Endothelial cell of umbilical vein (primary cell): ENCODE results near the gene SETBP1. TPM values are rescaled to one million over a fixed set of nuclear protein-coding genes. Genes with fewer than 3 reads are reported as not detected.

Source experiments
- BruUV-seq: library from RNA; stranded (reverse); fragments of 400-500 nt; replicated peaks from 2 replicates; lab custom pipeline; 2021; lab: Mats Ljungman, UMichigan
- CTCF ChIA-PET: fragments of 300-600, 350-600 bp; sonication (Branson Sonifier 250); formaldehyde crosslinking; loops from one replicate; lab custom pipeline; 2021; ENCODE audit warnings: antibody characterized with exemption, inconsistent platforms; lab: Charles Lee
- POLR2A ChIA-PET: fragments of 300-600, 350-600 bp; sonication (Branson Sonifier 250); formaldehyde crosslinking; loops from one replicate; lab custom pipeline; 2021; ENCODE audit warnings: antibody characterized with exemption, inconsistent platforms; lab: Charles Lee
- DNase-seq: peaks from one replicate; pipeline ENCODE4 v3.0.0-alpha.2; 2011; ENCODE audit warnings: low read depth, low spot score
- FAIRE-seq: peaks from 2 replicates; lab custom pipeline; 2011; peaks lifted over from hg19 to GRCh38; lab: Jason Lieb, UNC
- H2AFZ ChIP-seq: 2 replicates; pipeline ENCODE4 v1.6.0; 2012; ENCODE audit warnings: low read depth, low read length, control low read depth, inconsistent platforms
- H3K27ac ChIP-seq: 2 replicates; pipeline ENCODE4 v1.5.1; 2011; ENCODE audit warnings: low read depth, mild to moderate bottlenecking, control low read depth, low read length, moderate library complexity; ENCODE audit not compliant: insufficient read depth
- H3K27me3 ChIP-seq, 2 experiments: 2 replicates each; pipeline versions ENCODE4 v1.6.0 to v1.6.1; 2011; ENCODE audit warnings: low read length in 2 of 2, mixed read lengths in 1 of 2; ENCODE audit not compliant: control insufficient read depth in 2 of 2, insufficient read depth in 2 of 2
- H3K36me3 ChIP-seq, 2 experiments: 2 replicates in 1 of 2; 3 replicates in 1 of 2; pipeline ENCODE4 v1.5.1; 2011; ENCODE audit warnings: low read length in 2 of 2, mild to moderate bottlenecking in 1 of 2, moderate library complexity in 1 of 2; ENCODE audit not compliant: control insufficient read depth in 2 of 2, insufficient read depth in 2 of 2; ENCODE audit errors: extremely low read depth in 1 of 2
- H3K4me1 ChIP-seq: 3 replicates; pipeline ENCODE4 v1.5.1; 2011; ENCODE audit warnings: mild to moderate bottlenecking, low read length; ENCODE audit not compliant: control insufficient read depth, insufficient read depth; ENCODE audit errors: extremely low read depth
- H3K4me2 ChIP-seq: 2 replicates; pipeline ENCODE4 v1.6.1; 2011; ENCODE audit warnings: low read length, control low read depth, mixed read lengths; ENCODE audit not compliant: insufficient read depth
- H3K4me3 ChIP-seq, 3 experiments: fragments of 200-600 bp in 1 of 3; sonication (generic), shearing (Covaris generic) in 1 of 3; replicated peaks in 1 of 3; 2 replicates each; pipeline ENCODE4 v1.5.1; 2011 to 2016; ENCODE audit warnings: control low read depth in 3 of 3, low read length in 3 of 3, mild to moderate bottlenecking in 2 of 3, inconsistent platforms in 1 of 3, low read depth in 1 of 3, moderate library complexity in 1 of 3; ENCODE audit not compliant: insufficient read depth in 1 of 3
- H3K79me2 ChIP-seq: 2 replicates; pipeline ENCODE4 v1.6.0; 2012; ENCODE audit warnings: low read length, inconsistent platforms; ENCODE audit not compliant: control insufficient read depth, insufficient read depth
- H3K9ac ChIP-seq: replicated peaks from 2 replicates; pipeline ENCODE3; 2011; ENCODE audit warnings: low read length, control low read depth; ENCODE audit not compliant: insufficient read depth; ENCODE audit errors: extremely low read depth
- H3K9me1 ChIP-seq: replicated peaks from 3 replicates; pipeline ENCODE4 v1.6.0; 2011; ENCODE audit warnings: mild to moderate bottlenecking, low read length; ENCODE audit not compliant: control insufficient read depth, insufficient read depth; ENCODE audit errors: extremely low read depth
- H3K9me3 ChIP-seq: replicated peaks from 2 replicates; pipeline ENCODE4 v1.5.1; 2012; ENCODE audit warnings: low read length, inconsistent platforms; ENCODE audit not compliant: control insufficient read depth, insufficient read depth
- H4K20me1 ChIP-seq: replicated peaks from 2 replicates; pipeline ENCODE3; 2011; ENCODE audit warnings: mild to moderate bottlenecking, low read length; ENCODE audit not compliant: control insufficient read depth, insufficient read depth; ENCODE audit errors: extremely low read depth
- FOS ChIP-seq: IDR thresholded peaks from 2 replicates; pipeline ENCODE4 v1.6.1; 2011; ENCODE audit warnings: mild to moderate bottlenecking, low read length, moderate library complexity, borderline replicate concordance; ENCODE audit not compliant: insufficient read depth
- GATA2 ChIP-seq: IDR thresholded peaks from 2 replicates; pipeline ENCODE4 v1.7.0; 2011; ENCODE audit warnings: low read depth, mild to moderate bottlenecking, moderate library complexity, mixed read lengths, low read length; ENCODE audit not compliant: insufficient read length, insufficient read depth
- JUN ChIP-seq: IDR thresholded peaks from 2 replicates; pipeline ENCODE4 v1.6.1; 2011; ENCODE audit warnings: borderline replicate concordance, low read depth; ENCODE audit not compliant: insufficient read length, insufficient read depth
- POLR2A ChIP-seq: IDR thresholded peaks from 2 replicates; pipeline ENCODE4 v1.6.1; 2012; ENCODE audit warnings: low read depth, mild to moderate bottlenecking, control low read depth, low read length
- POLR2AphosphoS5 ChIP-seq: IDR thresholded peaks from 2 replicates; pipeline ENCODE4 v1.6.1; 2012; ENCODE audit warnings: low read depth, mild to moderate bottlenecking, control low read depth, low read length, moderate library complexity; ENCODE audit not compliant: insufficient read depth
- dilution Hi-C: fragments of 300-500 bp; cut with MboI; formaldehyde crosslinking; loops from one replicate; pipeline ENCODE4 v1.15.0; 2019; ENCODE audit warnings: low sequenced_read_pairs; ENCODE audit not compliant: extremely low pct_ligation_motif_present
- intact Hi-C: fragments of 100-400 bp; cut with micrococcal nuclease; formaldehyde crosslinking; loops from one replicate; pipeline ENCODE4 v1.10.0; 2022
- polyA plus RNA-seq, 4 experiments: library from polyadenylated mRNA; depleted of rRNA in 3 of 4; stranded (reverse) in 3 of 4; unstranded in 1 of 4; fragments of >200 nt; gene quantifications; 2 replicates each; pipeline versions ENCODE4 v1.2.1 to v1.2.3, GENCODE V29; 2011 to 2012; ENCODE audit warnings: missing spikeins in 1 of 4
- total RNA-seq: library from RNA; stranded (reverse); gene quantifications from 2 replicates; pipeline ENCODE4 v1.2.3, GENCODE V29; 2021
- TF ChIP-seq, protein P1 (sequence below): IDR thresholded peaks from 2 replicates; pipeline ENCODE4 v1.6.1; 2011; ENCODE audit not compliant: insufficient read depth, insufficient read length

SETBP1 gene
- total and polyA plus RNA-seq, 2 donors (not counting 3 experiments of a cell fraction or from before 2014, with no cell fraction given) = 0.76 to 3.1 TPM

DNA sequence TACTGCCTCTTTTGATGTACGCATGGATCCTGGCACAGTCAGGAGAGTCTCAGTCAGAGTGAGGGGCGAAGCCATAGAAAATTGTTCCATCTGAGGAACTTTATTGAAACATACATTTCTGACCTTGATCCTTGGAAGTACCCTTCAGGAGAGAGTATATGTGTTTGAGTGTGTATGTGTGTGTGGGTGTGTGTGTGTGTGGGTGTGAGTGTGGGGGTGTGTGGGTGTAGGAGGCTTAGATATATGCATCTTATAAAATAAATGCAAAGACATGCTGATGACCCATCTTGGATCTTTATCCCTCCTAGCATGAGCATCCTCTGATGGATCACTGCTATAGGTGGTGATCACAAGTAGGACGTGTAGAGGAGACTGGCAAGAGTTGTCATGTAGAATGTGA, 93.5 kb downstream of the SETBP1 start:
- no peak overlapping the region for H2AFZ ChIP-seq
- ChIA-PET POLR2A (no interaction called here), CTCF (no interaction called here)
- no peak overlapping the region for H3K27ac ChIP-seq
- no peak overlapping the region for H3K4me2 ChIP-seq
- H3K36me3 ChIP-seq = no peaks in the 10 kb centered on the region
- dilution Hi-C loops = no loop called here
- H4K20me1 ChIP-seq = no peaks in the 10 kb centered on the region
- H3K4me3 ChIP-seq = no peak overlapping the region
- no peaks in the 10 kb centered on the region for H3K9me1 ChIP-seq
- DNase-seq = no peak
- no peaks in the 10 kb centered on the region for H3K79me2 ChIP-seq
- no peak for FAIRE-seq
- BruUV-seq = no TSS peak
- TF ChIP-seq JUN = no peak
- H3K9me3 ChIP-seq = no peaks in the 10 kb centered on the region
- intact Hi-C loops = no loop called here
- no peaks in the 10 kb centered on the region for H3K27me3 ChIP-seq
- no peaks in the 10 kb centered on the region for H3K4me1 ChIP-seq
- no peak overlapping the region for H3K9ac ChIP-seq

DNA sequence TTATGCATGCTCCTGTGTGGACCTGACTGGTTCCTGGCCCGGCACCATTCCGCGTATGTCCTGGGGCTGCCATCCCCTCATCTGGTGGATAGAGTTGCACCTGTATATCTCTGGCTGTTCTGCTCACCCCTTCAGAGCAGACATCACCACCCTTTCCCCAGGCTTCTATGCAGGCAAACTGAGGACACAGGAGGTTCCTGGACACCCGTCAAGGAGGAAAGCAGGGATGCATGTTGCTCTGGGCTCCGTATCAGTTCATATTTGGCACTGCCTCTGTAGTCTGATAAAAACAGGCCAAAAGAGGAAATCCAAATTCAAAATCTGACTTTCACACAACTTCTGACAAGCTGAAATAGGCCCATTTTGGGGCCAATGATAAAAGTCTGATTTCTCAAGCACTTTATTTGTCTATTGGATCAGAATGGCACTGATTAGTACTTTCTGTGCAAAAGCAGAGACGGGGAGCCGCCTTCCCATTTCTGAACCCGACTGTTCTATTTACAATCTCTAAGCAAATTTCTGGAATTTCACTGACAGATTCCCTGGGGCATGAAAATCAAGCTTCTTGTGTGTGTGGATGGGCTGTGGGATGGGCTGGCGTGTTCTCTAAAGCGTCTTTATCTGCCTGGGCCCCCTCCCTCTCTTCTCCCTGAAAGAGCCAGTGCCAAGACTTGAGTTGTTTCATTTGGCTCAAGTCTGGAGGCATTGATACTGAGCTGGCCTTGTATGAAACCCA, 96.9 kb downstream of the SETBP1 start:
- Histone ChIP-seq H3K9me1 (no peaks in the 10 kb centered on the region), H3K4me3 (no peak overlapping the region), H3K4me2 (no peak overlapping the region), H3K79me2 (no peaks in the 10 kb centered on the region), H3K27me3 (no peaks in the 10 kb centered on the region), H4K20me1 (no peaks in the 10 kb centered on the region), H3K4me1 (no peaks in the 10 kb centered on the region), H3K9me3 (no peaks in the 10 kb centered on the region), H3K36me3 (no peaks in the 10 kb centered on the region), H3K9ac (no peak overlapping the region), H2AFZ (no peak overlapping the region), H3K27ac (no peak overlapping the region)
- FAIRE-seq = no peak
- ChIA-PET CTCF (no interaction called here), POLR2A (no interaction called here)
- intact Hi-C loops (no loop called here), dilution Hi-C loops (no loop called here)
- TF ChIP-seq GATA2 (no peak), POLR2A (no peak), POLR2AphosphoS5 (no peak), JUN (no peak), FOS (no peak)
- TF ChIP-seq, protein P1, sequence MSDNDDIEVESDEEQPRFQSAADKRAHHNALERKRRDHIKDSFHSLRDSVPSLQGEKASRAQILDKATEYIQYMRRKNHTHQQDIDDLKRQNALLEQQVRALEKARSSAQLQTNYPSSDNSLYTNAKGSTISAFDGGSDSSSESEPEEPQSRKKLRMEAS = no peak
- no TSS peak for BruUV-seq
- DNase-seq = no peak
